ENCODE data around the gene TP53I13.
A peak's percentile ranks its signal among the peaks of the same experiment; 100 is the strongest.

Gene TP53I13

DNA sequence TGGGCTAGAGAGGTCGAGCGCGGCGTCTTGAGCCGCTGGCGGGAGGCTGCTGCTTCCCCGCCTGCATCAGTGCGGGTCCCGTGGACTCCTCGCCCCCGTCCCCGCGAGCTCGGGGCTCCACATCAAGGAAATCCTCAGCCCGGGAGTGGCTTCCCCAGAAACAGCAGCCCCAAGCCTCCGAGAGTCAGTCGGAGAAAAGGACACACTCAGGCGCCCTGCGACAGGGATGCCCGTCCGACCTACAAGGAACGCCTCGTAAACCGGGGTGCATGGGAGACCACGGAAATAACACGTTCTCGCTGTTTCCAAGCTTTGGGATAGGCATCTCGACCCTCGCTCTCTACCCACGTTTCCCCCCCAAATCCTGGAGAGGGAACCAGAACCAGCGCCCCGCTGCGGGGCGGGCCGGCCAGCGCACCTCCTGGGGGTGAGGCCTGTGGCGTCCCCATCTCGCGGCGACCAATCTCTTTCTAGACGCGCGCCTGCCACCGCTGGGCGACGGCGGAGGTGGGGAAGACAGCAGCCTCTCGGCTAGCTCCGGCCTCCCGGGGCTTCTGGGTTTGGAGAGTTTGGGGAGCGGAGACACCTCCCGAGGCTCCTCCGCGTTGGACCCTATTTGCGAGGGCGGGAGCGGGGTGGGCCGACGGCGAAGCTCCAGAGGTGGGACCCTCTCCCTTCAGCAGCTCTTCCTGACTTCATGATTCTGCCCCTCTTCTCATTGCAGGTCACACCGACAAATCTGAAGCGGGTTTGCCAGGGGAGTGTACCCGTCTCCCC is 759 bp upstream of the TP53I13 start:
- DNase-seq, result peak; percentile 76

DNA sequence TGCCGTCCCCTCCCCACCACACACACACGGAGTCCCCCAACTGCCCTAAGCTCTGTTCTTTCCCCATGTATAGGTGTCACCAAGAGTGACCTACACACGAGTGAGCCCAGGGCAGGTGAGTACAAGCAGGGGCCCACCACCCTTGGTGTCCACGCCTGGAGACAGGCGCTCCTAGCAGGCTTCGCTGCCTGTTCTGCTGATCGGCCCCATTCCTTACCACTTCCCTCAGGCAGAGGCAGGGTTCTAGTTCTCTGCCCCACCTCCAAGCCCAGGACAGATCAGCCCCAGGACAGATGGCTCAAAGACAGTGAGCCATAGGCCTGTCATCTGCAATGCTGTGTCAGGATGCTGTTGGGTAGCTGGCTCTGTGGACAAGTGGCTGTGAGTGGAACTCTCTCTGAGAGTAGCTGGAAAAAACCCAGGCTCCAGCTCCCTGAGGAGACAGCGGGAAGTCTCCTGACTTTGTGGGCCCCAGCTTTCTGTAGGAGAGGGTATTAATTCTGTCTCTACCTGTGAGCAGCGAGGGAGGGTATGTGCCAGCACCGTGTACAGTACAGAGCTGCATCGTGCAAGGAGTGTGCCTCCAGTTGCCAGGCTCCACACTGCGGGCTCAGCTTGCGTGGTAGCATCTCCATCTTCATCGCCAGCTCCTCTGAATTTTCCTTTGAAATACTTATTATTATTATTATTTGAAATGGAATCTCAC is 897 bp downstream of the TP53I13 start:
- DNase-seq, result no peak

DNA sequence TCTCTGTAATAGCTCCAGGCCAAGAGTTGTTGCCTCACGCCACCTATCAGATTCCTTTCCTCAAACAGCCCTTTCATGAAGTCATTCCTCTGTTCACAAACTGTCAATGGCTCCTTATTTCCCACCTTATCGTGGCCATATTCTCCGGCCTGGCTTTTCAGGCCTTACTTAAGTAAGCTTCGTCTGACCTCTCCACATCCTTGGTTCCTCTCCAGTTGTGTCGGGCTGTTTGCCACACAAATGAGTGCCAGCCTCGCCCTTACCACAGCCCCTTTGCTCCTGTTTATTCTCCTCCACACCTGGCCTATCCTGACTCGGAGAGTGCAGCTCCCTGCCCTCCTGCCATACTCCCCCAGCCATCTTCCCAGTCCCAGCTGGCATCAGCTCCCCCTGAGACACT is 2.0 kb downstream of the TP53I13 start:
- DNase-seq, result no peak

DNA sequence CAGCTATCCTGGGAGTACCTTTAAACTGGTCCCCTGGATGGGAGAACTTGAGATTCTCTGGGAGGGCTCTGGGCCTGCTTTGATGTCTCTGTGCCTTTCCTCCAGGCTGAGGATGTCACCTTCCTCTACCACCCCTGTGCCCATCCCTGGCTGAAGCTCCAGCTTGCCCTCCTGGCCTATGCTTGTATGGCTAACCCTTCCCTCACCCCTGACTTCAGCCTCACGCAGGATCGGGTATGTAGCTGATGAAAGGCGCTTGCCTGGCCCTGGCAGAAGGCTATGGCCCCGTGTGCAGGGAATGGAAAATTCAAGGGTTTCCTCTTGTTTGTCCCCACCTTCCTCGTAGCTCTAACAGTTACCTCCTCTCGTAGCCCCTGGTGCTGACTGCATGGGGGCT is 3.0 kb downstream of the TP53I13 start:
- DNase-seq, result no peak

DNA sequence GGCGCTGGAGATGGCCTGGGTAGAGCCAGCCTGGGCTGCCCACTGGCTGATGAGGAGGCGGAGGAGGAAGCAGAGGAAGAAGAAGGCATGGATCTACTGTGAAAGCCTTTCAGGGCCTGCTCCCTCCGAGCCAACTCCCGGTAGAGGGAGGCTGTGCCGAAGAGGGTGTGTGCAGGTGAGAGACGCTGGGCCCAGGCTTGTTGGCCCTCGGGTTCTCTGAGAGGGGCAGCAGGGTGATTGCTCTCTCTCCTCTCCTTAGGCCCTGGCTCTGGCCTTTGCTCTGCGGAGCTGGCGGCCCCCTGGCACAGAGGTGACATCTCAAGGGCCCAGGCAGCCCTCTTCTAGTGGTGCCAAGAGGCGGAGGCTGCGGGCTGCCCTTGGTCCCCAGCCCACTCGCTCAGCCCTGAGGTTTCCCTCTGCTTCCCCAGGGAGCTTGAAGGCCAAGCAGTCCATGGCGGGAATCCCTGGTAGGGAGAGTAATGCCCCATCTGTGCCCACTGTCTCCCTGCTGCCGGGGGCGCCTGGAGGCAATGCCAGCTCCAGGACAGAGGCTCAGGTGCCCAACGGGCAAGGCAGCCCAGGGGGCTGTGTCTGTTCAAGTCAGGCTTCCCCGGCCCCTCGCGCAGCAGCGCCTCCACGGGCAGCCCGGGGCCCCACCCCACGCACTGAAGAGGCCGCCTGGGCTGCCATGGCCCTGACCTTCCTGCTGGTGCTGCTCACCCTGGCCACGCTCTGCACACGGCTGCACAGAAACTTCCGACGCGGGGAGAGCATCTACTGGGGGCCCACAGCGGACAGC is 3.6 kb downstream of the TP53I13 start:
- no peak for DNase-seq

DNA sequence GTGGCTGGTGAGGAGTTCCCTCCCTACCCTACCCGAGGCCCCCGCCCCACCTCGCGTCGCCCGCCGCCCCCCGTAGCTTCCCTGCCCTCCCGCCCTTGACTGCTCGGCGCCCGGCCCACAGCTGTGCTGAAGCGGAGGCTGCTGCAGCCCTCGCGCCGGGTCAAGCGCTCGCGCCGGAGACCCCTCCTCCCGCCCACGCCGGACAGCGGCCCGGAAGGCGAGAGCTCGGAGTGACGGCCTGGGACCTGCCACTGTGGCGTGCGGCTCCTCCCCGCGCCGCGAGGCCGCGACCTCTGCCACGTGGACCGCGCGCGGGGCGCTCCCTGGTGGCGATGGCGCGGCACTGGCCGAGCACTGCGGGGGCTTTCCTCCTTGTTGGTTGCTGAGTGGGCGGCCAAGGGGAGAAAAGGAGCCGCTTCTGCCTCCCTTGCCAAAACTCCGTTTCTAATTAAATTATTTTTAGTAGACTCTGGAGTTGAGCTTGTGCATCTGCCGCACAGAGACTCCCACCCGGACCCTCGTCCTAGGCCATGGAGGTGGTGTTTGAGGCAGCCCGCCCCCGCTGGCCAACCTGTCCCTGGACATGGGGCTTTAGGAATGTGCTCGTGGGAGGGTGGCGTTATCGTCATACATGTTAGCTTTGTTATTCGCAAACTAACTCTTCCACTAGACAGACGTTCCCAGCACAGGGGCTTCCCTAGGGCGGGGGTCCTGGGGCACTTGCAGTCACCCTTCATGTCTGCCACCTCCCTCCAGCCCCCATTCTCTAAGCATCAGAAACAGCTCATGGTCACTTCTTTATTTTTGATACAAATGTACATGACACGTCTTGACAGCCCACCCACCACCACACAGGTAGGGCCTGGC is 4.4 kb downstream of the TP53I13 start:
- DNase-seq, result no peak

DNA sequence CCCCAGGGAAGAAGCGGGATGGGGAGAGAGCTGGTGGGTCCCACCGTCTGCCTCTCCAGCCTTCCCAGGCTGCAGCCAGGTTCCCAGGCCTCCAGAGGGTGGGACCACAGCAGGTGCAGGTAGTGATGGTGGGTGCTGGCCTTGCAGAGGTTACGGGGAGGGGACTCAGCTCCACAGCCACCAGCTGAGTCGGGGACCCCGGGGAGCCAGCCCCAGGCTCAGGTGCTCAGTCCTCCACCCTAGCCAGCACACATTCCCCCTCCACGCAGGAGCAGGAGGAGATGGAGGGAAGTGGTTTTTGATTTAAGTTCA is 5.0 kb downstream of the TP53I13 start:
- DNase-seq, result no peak

DNA sequence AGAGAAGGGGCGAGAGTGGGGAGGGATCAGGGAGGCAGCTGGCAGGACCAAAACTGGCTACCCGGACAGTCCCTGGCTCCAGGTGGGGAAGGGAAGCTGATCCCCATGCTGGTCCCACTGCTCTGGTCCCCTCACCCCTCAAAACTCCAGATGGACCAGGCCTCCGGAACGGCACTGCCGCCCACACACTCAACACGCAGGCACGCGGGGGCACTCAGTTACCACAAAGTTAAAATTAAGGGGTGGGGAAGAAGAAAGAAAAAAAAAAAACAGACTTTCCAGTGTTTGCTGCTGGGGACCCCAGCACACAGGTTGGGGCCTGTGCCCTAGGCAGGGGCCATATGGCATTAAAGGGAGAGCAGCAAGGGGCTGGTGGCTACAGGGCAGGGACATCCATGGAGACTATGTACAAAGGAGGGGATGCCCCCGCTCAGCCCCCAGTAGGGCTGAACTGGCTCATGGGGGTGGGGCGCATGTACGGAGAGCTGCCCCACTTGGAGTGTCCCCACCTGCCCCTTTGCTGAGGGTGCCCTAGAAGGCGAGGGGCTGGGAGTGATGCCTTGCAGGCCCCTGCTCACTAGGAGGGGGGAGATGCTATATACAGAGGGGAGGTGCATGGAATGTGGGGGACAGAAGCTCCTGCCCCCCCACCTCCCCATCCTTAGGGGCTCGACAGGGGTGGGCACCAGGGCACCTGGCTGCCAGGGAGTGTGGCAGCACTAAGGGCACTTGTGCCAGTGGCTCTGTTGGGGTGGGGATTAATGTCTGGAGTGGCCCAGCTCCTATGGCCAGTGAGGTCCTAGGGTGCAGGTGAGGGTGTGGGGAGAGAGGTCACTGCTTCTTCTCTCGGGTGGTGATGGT is 5.6 kb downstream of the TP53I13 start:
- DNase-seq, result no peak

DNA sequence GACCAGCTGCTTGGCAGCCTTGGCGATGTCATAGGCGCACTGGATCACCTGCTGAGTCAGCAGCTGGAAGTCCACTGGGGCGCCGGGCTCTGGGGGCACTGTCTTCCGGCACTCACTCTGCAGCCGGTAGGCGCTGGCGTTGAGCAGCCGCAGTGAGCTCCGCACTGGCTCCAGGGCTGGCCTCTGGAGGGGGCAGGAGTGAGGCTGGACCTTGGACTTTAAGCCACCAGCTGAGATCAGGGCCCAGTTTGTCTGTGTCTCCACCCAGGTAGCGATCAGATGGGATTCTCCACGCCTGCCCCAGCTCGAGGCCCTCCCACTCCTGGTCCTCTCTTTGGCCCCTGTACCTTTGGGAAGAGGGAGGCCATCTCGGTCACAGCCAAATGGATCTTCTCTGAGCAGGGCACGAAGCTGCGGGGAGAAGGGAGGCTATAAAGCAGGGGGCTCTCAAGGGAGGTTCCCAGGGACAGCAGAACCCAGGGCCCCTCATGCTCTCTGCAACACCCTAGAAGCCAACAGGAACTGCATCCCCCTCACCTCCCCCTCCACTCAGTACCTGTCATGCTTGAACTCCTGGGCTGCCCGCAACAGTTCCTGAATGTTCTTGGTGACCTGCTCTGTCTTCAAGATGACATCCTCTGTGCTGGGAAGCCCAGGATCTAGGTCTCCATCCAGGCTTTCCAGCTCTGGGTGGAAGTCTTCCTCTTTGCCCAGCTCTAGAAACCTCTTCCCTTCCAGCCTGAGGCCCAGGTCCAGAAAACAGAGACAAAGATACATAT is 6.4 kb downstream of the TP53I13 start:
- no peak for DNase-seq

DNA sequence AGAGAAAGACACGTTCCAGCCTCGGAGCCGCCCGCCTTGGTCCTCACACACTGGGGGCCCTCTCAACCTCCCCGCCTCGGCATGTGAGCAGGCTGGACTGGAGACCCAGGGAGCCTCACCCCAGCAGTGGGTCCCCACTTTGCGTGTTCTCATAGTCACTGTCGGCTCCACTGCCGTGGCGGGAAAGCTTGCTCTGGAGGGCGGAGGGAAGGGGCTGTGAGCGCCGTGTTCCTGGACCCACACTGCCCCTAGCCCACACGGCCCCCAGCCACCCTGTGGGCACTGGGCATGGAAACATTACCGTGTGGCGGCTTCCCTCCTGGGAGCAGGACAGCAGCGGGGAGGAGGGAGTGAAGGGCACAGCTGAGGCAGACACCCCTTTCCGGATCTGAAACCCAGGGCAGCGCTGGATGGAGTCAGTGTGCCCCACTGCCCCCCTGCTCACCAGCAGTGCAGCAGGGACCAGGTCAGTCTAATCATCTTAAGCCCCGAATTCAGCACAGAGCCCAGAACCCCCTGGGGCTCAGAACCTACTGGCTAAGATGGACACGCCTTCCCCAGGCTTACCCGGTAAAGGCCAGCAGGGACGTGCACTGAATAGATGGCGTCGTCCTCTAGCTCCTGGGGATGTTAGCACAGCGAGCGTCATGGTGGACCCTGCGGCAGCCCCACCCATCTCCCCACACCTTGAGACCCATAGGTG is 7.2 kb downstream of the TP53I13 start:
- DNase-seq, result no peak

DNA sequence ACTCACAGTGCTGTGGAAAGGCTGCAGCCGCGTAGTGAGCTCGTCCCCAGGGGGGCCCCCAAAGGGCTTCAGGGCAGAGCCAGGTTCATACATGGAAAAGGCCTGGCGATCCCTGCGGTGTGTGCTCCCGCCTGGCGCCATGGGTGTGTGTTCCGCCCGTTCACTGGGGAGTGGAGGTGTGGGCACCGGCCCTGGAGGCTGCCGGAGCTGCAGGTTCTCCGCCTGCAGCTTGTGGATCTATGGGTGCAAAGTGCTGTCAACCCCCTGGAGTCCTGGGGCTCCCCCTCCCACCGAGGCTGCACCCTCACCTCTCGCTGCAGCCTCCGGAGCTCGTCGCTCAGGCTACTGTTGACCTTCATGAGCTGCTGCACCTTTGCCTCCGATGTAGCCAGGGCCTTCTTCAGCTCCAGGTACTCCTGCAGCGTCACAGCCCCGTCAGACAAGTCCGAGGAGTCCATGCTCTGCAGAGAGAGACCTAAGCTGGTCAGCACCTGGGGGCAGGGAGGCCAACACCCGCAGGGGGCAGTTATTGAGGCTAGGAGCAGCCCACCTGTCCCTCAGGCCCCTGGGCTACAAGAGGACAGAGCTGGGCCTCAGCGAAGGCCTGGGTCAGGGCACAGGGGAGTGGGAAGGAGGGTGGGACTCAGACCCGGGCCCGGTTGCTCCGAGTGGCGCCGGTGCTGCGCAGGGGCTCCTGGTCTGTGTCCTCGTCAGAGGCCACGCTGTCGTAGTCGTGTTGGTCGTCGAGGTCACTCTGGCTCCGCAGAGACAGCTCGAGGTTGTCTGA is 7.9 kb downstream of the TP53I13 start:
- no peak for DNase-seq

DNA sequence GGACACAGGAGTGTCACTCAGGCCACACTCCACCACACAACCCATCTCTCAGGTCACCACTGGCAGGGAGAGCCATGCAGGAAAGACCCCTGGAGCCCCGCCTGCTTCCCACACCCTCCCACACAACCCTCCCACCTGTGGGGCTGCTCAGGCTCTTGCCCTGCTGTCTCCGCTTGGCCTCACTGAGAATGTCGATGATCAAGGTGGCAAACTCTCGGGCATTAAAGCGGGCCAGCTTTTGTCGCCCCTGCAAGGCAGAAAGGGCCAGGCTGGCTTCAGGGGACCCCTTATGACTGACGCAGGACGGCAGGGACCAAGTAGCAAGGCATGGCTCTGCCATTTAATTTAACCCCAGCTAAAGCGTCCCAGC is 8.5 kb downstream of the TP53I13 start:
- DNase-seq, result no peak

DNA sequence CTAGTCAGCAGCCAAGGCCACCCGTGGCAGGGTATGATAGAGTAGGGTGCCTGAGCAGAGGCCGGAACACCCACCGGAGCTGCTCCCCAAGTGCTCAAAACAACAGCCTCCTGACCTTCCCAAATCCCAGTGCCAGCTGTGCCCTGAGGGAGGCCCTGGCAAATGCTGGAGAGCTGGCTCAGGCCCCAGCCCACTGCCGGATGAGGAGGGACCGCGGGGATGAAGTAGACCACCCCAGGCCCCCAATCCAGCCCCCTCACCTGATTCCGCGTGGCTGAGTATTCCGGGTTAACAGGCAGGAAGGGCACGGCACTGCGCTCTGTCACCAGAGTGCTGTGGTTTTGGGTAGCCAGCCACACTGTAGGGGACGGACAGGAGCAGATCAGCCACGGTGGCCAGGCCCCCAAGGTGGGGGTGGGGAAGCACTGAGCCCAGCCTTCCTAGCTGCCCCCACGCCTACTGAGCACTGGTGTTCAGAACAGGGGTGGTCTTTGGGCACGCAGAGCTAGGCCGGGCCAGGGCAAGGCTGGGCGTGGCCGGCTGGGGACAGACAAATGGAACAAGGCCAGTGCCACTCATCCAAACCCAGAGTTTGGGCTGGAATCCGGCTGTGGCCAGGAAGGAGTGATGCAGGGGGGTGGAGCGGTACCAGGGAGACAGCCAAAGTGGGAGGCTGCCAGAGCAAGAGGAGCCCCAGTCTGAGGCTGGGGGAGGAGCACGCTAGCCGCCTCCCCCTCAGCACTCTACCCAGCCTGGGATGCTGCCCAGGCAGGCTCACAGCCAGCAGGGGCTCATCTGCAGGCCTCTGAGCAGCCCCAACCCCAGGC is 9.1 kb downstream of the TP53I13 start:
- no peak for DNase-seq

DNA sequence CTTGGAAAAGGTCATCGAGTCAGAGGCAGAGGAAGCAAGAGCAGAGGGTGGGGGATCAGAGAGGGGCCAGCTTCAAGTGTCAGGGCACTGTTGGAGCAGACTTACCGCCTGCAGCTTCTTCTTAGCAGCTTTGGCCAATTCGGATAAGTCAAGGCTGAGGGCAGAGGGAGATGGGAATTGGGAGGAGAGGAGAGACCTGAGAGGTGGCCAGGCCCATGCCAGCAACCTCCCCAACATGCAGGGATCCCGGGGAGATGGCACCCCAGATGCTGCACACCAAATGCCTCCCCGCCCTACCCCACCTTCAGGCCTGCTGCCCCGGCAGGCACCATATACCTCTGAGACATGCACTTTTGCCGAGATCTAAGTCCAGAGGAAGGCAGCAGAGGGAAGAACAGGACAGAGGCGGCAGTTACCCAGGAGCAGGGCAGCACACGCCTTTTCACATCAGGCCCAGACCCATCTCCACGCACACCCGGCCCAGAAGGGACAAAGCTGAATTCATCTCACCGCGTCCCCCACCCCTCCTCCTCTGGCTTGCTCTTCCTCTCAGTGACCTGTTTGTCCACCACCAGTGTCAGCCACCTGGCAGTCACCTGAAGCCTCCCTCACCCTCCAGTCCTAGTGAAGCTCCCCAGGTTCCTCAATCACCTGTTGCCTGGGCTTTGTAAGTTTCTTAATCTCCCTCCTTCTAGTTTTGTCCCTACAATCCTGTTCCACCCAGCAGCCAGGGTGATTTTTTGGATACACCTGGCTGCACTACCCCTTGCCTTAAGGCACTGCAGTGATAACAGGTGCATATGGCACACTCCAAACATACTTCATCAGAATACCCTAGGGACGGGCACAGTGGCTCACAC is 10.4 kb downstream of the TP53I13 start:
- no peak for DNase-seq

DNA sequence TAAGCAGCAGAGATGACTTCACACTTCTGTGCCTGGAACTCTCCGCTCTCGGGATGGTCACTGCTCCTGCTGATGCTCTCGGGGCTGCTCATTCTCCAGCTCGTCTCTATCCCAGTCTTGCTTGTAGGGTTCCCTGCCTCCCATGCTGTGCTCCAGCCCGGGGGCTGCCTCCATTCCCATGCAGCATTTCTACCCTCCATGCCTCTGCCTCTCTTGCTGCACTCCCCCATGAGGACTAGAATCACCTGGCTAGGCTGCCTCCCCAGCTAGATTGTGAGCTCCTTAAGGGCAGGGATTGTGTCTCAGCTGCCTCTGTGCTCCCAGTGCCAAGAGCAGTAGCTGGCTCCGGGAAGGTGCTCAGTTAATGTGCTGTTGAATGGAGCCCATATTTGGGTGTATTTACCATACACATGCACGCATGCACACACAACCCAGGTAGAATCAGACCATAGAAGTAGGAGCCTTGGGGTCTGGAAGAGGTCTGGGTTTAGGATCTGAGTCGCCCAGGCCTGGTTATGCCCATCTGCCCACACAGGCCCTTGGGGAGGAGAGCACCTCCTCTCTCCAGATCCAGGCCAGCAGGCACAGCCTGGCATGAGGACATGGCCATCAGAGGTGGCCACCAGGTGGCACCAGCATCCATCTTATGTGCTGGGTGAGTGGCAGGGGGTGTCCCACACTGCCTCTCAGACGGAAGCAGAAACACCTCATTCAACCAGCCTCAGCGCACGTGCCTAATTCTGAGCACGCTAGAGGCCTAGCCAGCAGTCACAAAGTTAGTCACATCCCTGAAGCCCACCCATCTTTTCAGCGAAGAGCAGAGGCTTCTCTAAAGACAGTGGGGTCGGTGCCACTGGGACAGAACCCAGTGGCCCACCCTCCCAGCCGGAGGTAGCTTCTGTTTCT is 11.6 kb downstream of the TP53I13 start:
- peak; percentile 61 for DNase-seq

DNA sequence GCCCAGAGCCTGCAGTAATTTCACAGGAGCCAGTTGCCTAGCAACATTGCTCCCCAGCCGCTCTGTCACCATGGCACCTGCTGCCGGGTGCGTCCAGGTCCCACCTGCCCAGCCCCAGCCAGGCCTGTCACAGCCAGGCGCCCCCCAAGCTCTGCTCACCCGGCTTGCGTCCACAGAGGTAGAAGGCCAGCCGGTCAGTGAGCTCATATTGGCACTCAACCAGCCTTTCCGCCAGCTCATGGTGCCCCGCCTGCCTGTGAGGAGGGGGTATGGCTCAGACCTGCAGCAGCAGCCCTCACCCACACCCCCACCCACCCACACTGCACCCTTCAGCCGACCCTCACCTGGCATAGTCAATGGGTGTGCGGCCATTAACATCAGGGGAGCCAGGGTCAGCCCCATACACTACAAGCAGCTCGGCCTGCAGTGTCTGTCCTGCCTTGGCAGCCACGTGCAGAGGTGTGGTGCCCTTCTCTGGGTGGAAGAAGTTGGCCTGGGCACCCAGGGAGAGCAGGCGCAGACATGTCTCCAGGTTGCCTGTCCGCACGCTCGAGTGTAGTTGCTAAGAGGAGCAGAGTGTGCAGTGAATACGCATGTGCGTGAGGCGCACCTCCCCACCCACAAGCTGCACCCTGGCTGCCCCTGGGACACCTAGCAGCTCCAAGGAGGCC is 13.2 kb downstream of the TP53I13 start:
- peak; percentile 16 for DNase-seq
